ENCODE measurements around the gene CDKAL1. TPM values are rescaled to one million over a fixed set of nuclear protein-coding genes. Genes with fewer than 3 reads are reported as not detected.
A peak's percentile ranks its signal among the peaks of the same experiment; 100 is the strongest.

The CDKAL1 gene
- total RNA-seq, 2 donors from 2014 or later = 23.5 to 26.4 TPM

DNA sequence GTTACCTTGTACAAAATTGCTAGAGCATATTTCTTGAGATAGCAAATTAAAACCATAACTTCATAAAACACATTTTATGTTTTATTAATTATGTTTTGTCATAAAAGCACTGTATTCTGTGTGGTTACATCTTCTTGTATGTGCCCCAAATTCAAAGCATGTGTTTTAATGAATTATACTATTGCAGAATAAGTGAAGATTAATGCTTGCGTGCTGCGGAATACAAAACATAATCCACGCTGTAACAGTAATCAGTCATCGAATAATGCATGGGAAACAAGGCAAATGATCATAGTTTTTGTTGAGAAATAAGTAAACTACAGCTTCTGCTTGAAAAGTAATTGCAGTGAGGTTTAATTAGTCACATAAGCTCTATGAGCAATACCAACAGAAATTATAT, 600.1 kb downstream of the CDKAL1 start:
- Histone ChIP-seq H3K27ac (ENCODE audit: low read depth, low read length) (peak overlapping the region; percentile 88), H3K9ac (ENCODE audit: extremely low read depth, low read length, poor library complexity, severe bottlenecking) (no peak overlapping the region), H3K27me3 (ENCODE audit: control insufficient read depth, insufficient read depth, low read length, poor library complexity, severe bottlenecking) (no peaks in the 10 kb centered on the region), H3K4me1 (ENCODE audit: control insufficient read depth, insufficient read depth, low read length) (peaks cover 7% of the 10 kb centered on the region), H3K9me3 (ENCODE audit: control insufficient read depth, low read length) (no peaks in the 10 kb centered on the region), H3K36me3 (ENCODE audit: control insufficient read depth, insufficient read depth, low read length) (no peaks in the 10 kb centered on the region), H3K4me3 (ENCODE audit: low read length) (no peak overlapping the region)
- no peak for DNase-seq
- no peak overlapping the region for H3K4me3 Mint-ChIP-seq
- 96 to 100% methylated on average over 4 of the region's 4 CpGs for WGBS, 2 experiments (ENCODE audit: insufficient coverage in 1 of 2, insufficient read length in 1 of 2)
- H3K4me1 Mint-ChIP-seq = peaks cover 26% of the 10 kb centered on the region
- no peaks in the 10 kb centered on the region for H3K9me3 Mint-ChIP-seq
- no peaks in the 10 kb centered on the region for H3K36me3 Mint-ChIP-seq (ENCODE audit: low read depth)
- TF ChIP-seq, protein P1, sequence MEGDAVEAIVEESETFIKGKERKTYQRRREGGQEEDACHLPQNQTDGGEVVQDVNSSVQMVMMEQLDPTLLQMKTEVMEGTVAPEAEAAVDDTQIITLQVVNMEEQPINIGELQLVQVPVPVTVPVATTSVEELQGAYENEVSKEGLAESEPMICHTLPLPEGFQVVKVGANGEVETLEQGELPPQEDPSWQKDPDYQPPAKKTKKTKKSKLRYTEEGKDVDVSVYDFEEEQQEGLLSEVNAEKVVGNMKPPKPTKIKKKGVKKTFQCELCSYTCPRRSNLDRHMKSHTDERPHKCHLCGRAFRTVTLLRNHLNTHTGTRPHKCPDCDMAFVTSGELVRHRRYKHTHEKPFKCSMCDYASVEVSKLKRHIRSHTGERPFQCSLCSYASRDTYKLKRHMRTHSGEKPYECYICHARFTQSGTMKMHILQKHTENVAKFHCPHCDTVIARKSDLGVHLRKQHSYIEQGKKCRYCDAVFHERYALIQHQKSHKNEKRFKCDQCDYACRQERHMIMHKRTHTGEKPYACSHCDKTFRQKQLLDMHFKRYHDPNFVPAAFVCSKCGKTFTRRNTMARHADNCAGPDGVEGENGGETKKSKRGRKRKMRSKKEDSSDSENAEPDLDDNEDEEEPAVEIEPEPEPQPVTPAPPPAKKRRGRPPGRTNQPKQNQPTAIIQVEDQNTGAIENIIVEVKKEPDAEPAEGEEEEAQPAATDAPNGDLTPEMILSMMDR (conservative IDR thresholded peaks at IDR 0.05) = no peak
- H3K27me3 Mint-ChIP-seq (ENCODE audit: insufficient read depth) = no peaks in the 10 kb centered on the region
- H3K27ac Mint-ChIP-seq = no peak overlapping the region

DNA sequence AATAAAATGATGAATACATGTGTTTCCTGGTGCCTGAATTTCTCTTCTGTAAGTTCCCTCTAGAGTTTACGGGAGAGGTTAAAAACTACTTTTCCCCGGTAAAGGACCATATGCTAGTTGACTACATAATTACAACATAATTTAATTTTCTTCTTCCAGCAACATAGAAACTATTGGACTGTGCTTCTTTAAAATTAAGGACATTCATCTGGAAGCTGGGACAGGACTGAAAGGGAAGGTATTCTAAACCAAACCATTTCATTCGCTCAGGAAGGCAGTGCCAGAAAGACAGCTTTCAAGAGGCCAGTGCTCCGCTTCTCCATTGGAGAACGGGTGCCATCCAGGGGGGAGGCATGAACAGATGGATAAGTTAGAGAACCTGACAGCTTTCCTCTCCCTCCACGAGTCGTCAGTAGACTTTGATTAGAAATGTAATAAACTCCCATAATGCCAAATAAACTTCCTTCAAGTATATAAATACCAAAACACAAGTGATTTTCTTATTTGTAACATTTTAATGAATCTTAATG, 601.3 kb downstream of the CDKAL1 start:
- WGBS, 2 experiments (ENCODE audit: insufficient coverage in 1 of 2, insufficient read length in 1 of 2) = 86 to 93% methylated on average over 4 to 7 of the region's 7 CpGs

DNA sequence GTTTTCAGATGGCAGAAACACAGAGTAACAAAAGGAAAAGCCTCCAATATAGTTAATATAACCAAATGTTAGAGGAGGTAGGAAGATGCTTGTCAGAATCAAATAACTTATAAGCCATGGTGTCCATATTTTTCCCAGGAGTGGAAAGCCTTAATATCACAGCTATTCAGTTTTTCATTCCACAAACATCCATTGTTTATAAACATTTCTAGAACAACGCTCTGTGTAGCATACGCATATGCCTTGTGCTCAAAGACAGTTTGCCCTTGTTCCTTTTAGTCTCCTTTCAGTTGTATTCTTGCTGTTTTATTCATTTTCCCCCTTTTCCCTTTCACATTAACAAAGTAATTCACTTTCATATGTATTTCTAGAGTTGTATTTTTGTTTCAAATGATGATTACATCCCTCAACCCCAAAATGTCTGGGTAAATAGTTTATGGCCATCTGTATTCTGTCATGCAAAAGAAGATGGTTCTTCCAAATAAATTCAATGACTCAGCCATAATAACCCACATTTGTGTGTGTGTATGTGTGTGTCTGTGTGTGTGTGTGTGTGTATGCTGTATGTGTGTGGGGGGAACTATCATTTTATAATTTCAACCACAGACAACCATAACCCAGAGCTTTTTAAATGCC, 603.6 kb downstream of the CDKAL1 start:
- H3K36me3 Mint-ChIP-seq (ENCODE audit: low read depth) = peaks cover 5% of the 10 kb centered on the region
- H3K27me3 Mint-ChIP-seq (ENCODE audit: insufficient read depth) = no peaks in the 10 kb centered on the region
- H3K4me3 ChIP-seq (ENCODE audit: low read length) = no peak overlapping the region
- H3K27ac Mint-ChIP-seq = no peak overlapping the region
- WGBS, 2 experiments (ENCODE audit: insufficient coverage in 1 of 2, insufficient read length in 1 of 2) = 95 to 100% methylated on average over 2 of the region's 2 CpGs
- H3K9me3 ChIP-seq (ENCODE audit: control insufficient read depth, low read length) = no peaks in the 10 kb centered on the region
- no peak overlapping the region for H3K27ac ChIP-seq (ENCODE audit: low read depth, low read length)
- no peak overlapping the region for H3K4me3 Mint-ChIP-seq
- peaks cover 22% of the 10 kb centered on the region for H3K4me1 Mint-ChIP-seq
- no peak for DNase-seq
- peaks cover 7% of the 10 kb centered on the region for H3K4me1 ChIP-seq (ENCODE audit: control insufficient read depth, insufficient read depth, low read length)
- no peaks in the 10 kb centered on the region for H3K9me3 Mint-ChIP-seq
- H3K27me3 ChIP-seq (ENCODE audit: control insufficient read depth, insufficient read depth, low read length, poor library complexity, severe bottlenecking) = no peaks in the 10 kb centered on the region
- TF ChIP-seq, protein P1 (conservative IDR thresholded peaks at IDR 0.05) = no peak
- no peak overlapping the region for H3K9ac ChIP-seq (ENCODE audit: extremely low read depth, low read length, poor library complexity, severe bottlenecking)
- no peaks in the 10 kb centered on the region for H3K36me3 ChIP-seq (ENCODE audit: control insufficient read depth, insufficient read depth, low read length)

More for the DNA sequence above, 601.3 kb downstream of the CDKAL1 start:
- no peak overlapping the region for H3K27ac ChIP-seq (ENCODE audit: low read depth, low read length)
- Mint-ChIP-seq H3K4me3 (no peak overlapping the region), H3K27me3 (ENCODE audit: insufficient read depth) (no peaks in the 10 kb centered on the region), H3K36me3 (ENCODE audit: low read depth) (peaks cover 2% of the 10 kb centered on the region), H3K27ac (no peak overlapping the region), H3K9me3 (no peaks in the 10 kb centered on the region), H3K4me1 (peaks cover 26% of the 10 kb centered on the region)
- no peak overlapping the region for H3K9ac ChIP-seq (ENCODE audit: extremely low read depth, low read length, poor library complexity, severe bottlenecking)
- TF ChIP-seq, protein P1 (conservative IDR thresholded peaks at IDR 0.05) = no peak
- H3K4me1 ChIP-seq (ENCODE audit: control insufficient read depth, insufficient read depth, low read length) = peaks cover 7% of the 10 kb centered on the region
- no peaks in the 10 kb centered on the region for H3K27me3 ChIP-seq (ENCODE audit: control insufficient read depth, insufficient read depth, low read length, poor library complexity, severe bottlenecking)
- H3K36me3 ChIP-seq (ENCODE audit: control insufficient read depth, insufficient read depth, low read length) = no peaks in the 10 kb centered on the region
- no peaks in the 10 kb centered on the region for H3K9me3 ChIP-seq (ENCODE audit: control insufficient read depth, low read length)
- DNase-seq = no peak
- no peak overlapping the region for H3K4me3 ChIP-seq (ENCODE audit: low read length)

Data from endodermal cell (in vitro differentiated cells).